Measurements from ENCODE around the gene TRPV6.

TRPV6 gene

GRCh38 chr7:142870566-142871259, 14.8 kb downstream of the TRPV6 start:
- TF ChIP-seq CTCF (IDR thresholded peaks at IDR 0.05; ENCODE audit: insufficient read depth, low read depth, low read length, missing control alignments), result no peak
- no peak for DNase-seq (ENCODE audit: low read depth)
- H3K4me3 ChIP-seq (ENCODE audit: low read length), result no peak overlapping the region

GRCh38 chr7:142870147-142870559, 15.4 kb downstream of the TRPV6 start:
- DNase-seq (ENCODE audit: low read depth), result no peak
- TF ChIP-seq CTCF (IDR thresholded peaks at IDR 0.05; ENCODE audit: insufficient read depth, low read depth, low read length, missing control alignments), result no peak
- no peak overlapping the region for H3K4me3 ChIP-seq (ENCODE audit: low read length)

- DNase-seq (ENCODE audit: low read depth), result no peak
- no peak for TF ChIP-seq CTCF (IDR thresholded peaks at IDR 0.05; ENCODE audit: insufficient read depth, low read depth, low read length, missing control alignments)
- H3K4me3 ChIP-seq (ENCODE audit: low read length), result no peak overlapping the region
Measured at GRCh38 chr7:142869434-142869833, 16.1 kb downstream of the TRPV6 start.

- H3K4me3 ChIP-seq (ENCODE audit: low read length), result no peak overlapping the region
- no peak for DNase-seq (ENCODE audit: low read depth)
- TF ChIP-seq CTCF (IDR thresholded peaks at IDR 0.05; ENCODE audit: insufficient read depth, low read depth, low read length, missing control alignments), result no peak
Measured at GRCh38 chr7:142868986-142869415, 16.5 kb downstream of the TRPV6 start.

- H3K4me3 ChIP-seq (ENCODE audit: low read length), result no peak overlapping the region
- no peak for TF ChIP-seq CTCF (IDR thresholded peaks at IDR 0.05; ENCODE audit: insufficient read depth, low read depth, low read length, missing control alignments)
- DNase-seq (ENCODE audit: low read depth), result no peak
Measured at GRCh38 chr7:142868188-142868985, 17.2 kb downstream of the TRPV6 start.

- no peak for TF ChIP-seq CTCF (IDR thresholded peaks at IDR 0.05; ENCODE audit: insufficient read depth, low read depth, low read length, missing control alignments)
- H3K4me3 ChIP-seq (ENCODE audit: low read length), result no peak overlapping the region
- no peak for DNase-seq (ENCODE audit: low read depth)
Measured at GRCh38 chr7:142867398-142868187, 18.0 kb downstream of the TRPV6 start.
